Esophagus (tissue), 2 donors: ENCODE results near the gene NDUFAF7. TPM values are rescaled to one million over a fixed set of nuclear protein-coding genes. Genes with fewer than 3 reads are reported as not detected.
"Not testable (repeated sequence)": the region's sequence is repeated elsewhere in the genome, so short reads cannot be mapped to it uniquely, and the experiment has no call there.

Experiments
- H3K27ac ChIP-seq, 2 donors: one replicate each; pipeline ENCODE4 v1.5.1; 2013; ENCODE audit warnings: low read depth in 2 of 2, mild to moderate bottlenecking in 2 of 2, inconsistent platforms in 1 of 2, low read length in 1 of 2, moderate library complexity in 1 of 2
- H3K27me3 ChIP-seq, 2 donors: one replicate each; pipeline ENCODE4 v1.6.1; 2013; ENCODE audit warnings: low read length in 2 of 2, control low read depth in 1 of 2, mild to moderate bottlenecking in 1 of 2; ENCODE audit not compliant: insufficient read depth in 2 of 2, control insufficient read depth in 1 of 2
- H3K36me3 ChIP-seq, 2 donors: one replicate each; pipeline ENCODE4 v1.6.1; 2013; ENCODE audit warnings: low read length in 1 of 2; ENCODE audit not compliant: control insufficient read depth in 2 of 2, insufficient read depth in 2 of 2
- H3K4me1 ChIP-seq, 2 donors: one replicate each; pipeline ENCODE4 v1.6.1; 2013; ENCODE audit warnings: low read length in 1 of 2; ENCODE audit not compliant: control insufficient read depth in 2 of 2, insufficient read depth in 2 of 2
- H3K4me3 ChIP-seq, 2 donors: one replicate each; pipeline ENCODE4 v1.5.1; 2013; ENCODE audit warnings: low read length in 2 of 2, mild to moderate bottlenecking in 2 of 2, low read depth in 1 of 2, moderate library complexity in 1 of 2
- H3K9me3 ChIP-seq, 2 donors: one replicate each; pipeline ENCODE4 v1.6.1; 2013; ENCODE audit warnings: mild to moderate bottlenecking in 2 of 2, low read depth in 1 of 2, low read length in 1 of 2, moderate library complexity in 1 of 2; ENCODE audit not compliant: control insufficient read depth in 2 of 2, insufficient read depth in 1 of 2
- WGBS, 2 donors: extraction: QIAGEN DNeasy Blood & Tissue Kit; methylation state at CpG; one replicate each; pipeline ENCODE4 v1.1.7; 2013; 5-methylcytosine and 5-hydroxymethylcytosine counted together
- polyA plus RNA-seq, 2 donors: library from polyadenylated mRNA; stranded (reverse); fragments of 200-250 nt; gene quantifications; one replicate each; pipeline ENCODE4 v1.2.3, GENCODE V29; 2013
- donor health status: healthy with polysubstance abuse.
- donor health status: Bipolar disorder and iron deficiency.

Gene NDUFAF7
- polyA plus RNA-seq, 2 donors = 6.9 to 8.1 TPM

GRCh38 chr2:37211939-37212338, 19.5 kb upstream of the NDUFAF7 start:
- Histone ChIP-seq H3K4me3 (no peak overlapping the region), H3K36me3 (peaks cover 3 to 4% of the 10 kb centered on the region in 2 donors), H3K4me1 (no peaks in the 10 kb centered on the region), H3K9me3 (no peaks in the 10 kb centered on the region), H3K27ac (no peak overlapping the region), H3K27me3 (no peaks in the 10 kb centered on the region)
- WGBS, 2 donors = 71 to 86% methylated on average over 3 of the region's 3 CpGs

- no peak overlapping the region for H3K27ac ChIP-seq
- no peaks in the 10 kb centered on the region for H3K27me3 ChIP-seq
- WGBS, 2 donors = 86 to 92% methylated on average over 1 of the region's 1 CpG
- no peak overlapping the region for H3K4me3 ChIP-seq
- H3K9me3 ChIP-seq = no peaks in the 10 kb centered on the region
- H3K4me1 ChIP-seq = no peaks in the 10 kb centered on the region
- peaks cover 3 to 4% of the 10 kb centered on the region in 2 donors for H3K36me3 ChIP-seq
Observed at GRCh38 chr2:37215250-37215649, 16.2 kb upstream of the NDUFAF7 start.

- H3K27ac ChIP-seq = peak overlapping the region in 1 of 2 donors; percentile 67
- H3K36me3 ChIP-seq = no peaks in the 10 kb centered on the region
- WGBS, 2 donors = 59 to 67% methylated on average over 4 of the region's 4 CpGs
- no peaks in the 10 kb centered on the region for H3K9me3 ChIP-seq
- no peaks in the 10 kb centered on the region for H3K4me1 ChIP-seq
- peak overlapping the region in 1 of 2 donors; percentile 20 for H3K4me3 ChIP-seq
- H3K27me3 ChIP-seq = no peaks in the 10 kb centered on the region
Observed at GRCh38 chr2:37219046-37219445, 12.4 kb upstream of the NDUFAF7 start.

- no peaks in the 10 kb centered on the region for H3K4me1 ChIP-seq
- WGBS, 2 donors = 97% methylated on average over 4 of the region's 4 CpGs
- no peak overlapping the region for H3K27ac ChIP-seq
- peaks cover 2 to 3% of the 10 kb centered on the region in 2 donors for H3K36me3 ChIP-seq
- H3K9me3 ChIP-seq = no peaks in the 10 kb centered on the region
- H3K27me3 ChIP-seq = no peaks in the 10 kb centered on the region
- no peak overlapping the region for H3K4me3 ChIP-seq
Observed at GRCh38 chr2:37223131-37223530, 8.3 kb upstream of the NDUFAF7 start.

GRCh38 chr2:37224063-37224462, 7.4 kb upstream of the NDUFAF7 start:
- WGBS, 2 donors = 79 to 88% methylated on average over 1 of the region's 1 CpG
- peaks cover 2 to 3% of the 10 kb centered on the region in 2 donors for H3K36me3 ChIP-seq
- no peak overlapping the region for H3K4me3 ChIP-seq
- H3K27me3 ChIP-seq = no peaks in the 10 kb centered on the region
- H3K27ac ChIP-seq = no peak overlapping the region
- no peaks in the 10 kb centered on the region for H3K9me3 ChIP-seq
- no peaks in the 10 kb centered on the region for H3K4me1 ChIP-seq

GRCh38 chr2:37225129-37225528, 6.3 kb upstream of the NDUFAF7 start:
- H3K4me1 ChIP-seq, H3K9me3 ChIP-seq, H3K27me3 ChIP-seq, H3K27ac ChIP-seq, H3K4me3 ChIP-seq, H3K36me3 ChIP-seq: not testable (repeated sequence)
- no CpG with 5 or more reads among the region's 2 CpGs for WGBS, 2 donors

- Histone ChIP-seq H3K4me1 (peaks cover 0 to 3% of the 10 kb centered on the region in 2 donors), H3K27me3 (no peaks in the 10 kb centered on the region), H3K36me3 (peaks cover 2 to 3% of the 10 kb centered on the region in 2 donors), H3K4me3 (no peak overlapping the region), H3K27ac (no peak overlapping the region), H3K9me3 (no peaks in the 10 kb centered on the region)
- 92 to 96% methylated on average over 4 of the region's 4 CpGs for WGBS, 2 donors
Observed at GRCh38 chr2:37226863-37227262, 4.6 kb upstream of the NDUFAF7 start.

- H3K4me3 ChIP-seq = no peak overlapping the region
- no peaks in the 10 kb centered on the region for H3K9me3 ChIP-seq
- H3K36me3 ChIP-seq = peaks cover 2 to 3% of the 10 kb centered on the region in 2 donors
- WGBS, 2 donors = 97 to 98% methylated on average over 3 of the region's 3 CpGs
- H3K27ac ChIP-seq = no peak overlapping the region
- H3K4me1 ChIP-seq = peaks cover 8 to 9% of the 10 kb centered on the region in 2 donors
- H3K27me3 ChIP-seq = no peaks in the 10 kb centered on the region
Observed at GRCh38 chr2:37228788-37229187, 2.7 kb upstream of the NDUFAF7 start.

- H3K4me3 ChIP-seq = peak overlapping the region; percentile 70 to 78
- peaks cover 2 to 3% of the 10 kb centered on the region in 2 donors for H3K36me3 ChIP-seq
- 0 to 1% methylated on average over 8 of the region's 8 CpGs for WGBS, 2 donors
- no peaks in the 10 kb centered on the region for H3K27me3 ChIP-seq
- H3K27ac ChIP-seq = peak overlapping the region; percentile 12 to 93
- peaks cover 8 to 9% of the 10 kb centered on the region in 2 donors for H3K4me1 ChIP-seq
- no peaks in the 10 kb centered on the region for H3K9me3 ChIP-seq
Observed at GRCh38 chr2:37230581-37230980, 877 bp upstream of the NDUFAF7 start.

GRCh38 chr2:37232131-37232933, 874 bp downstream of the NDUFAF7 start:
- WGBS, 2 donors = 12 to 14% methylated on average over 18 of the region's 18 CpGs
- H3K4me3 ChIP-seq = peak overlapping the region; percentile 70 to 78
- peaks cover 8 to 9% of the 10 kb centered on the region in 2 donors for H3K4me1 ChIP-seq
- no peaks in the 10 kb centered on the region for H3K9me3 ChIP-seq
- H3K27me3 ChIP-seq = no peaks in the 10 kb centered on the region
- H3K27ac ChIP-seq = peak overlapping the region; percentile 91 to 93
- peaks cover under 1 to 3% of the 10 kb centered on the region in 2 donors for H3K36me3 ChIP-seq
